Endothelial cell of umbilical vein (primary cell): ENCODE data around the gene CRYBG2.

ENCODE experiments used
- CTCF ChIP-seq, 2 donors: IDR thresholded peaks; 1 replicate in 1 of 2; 2 replicates in 1 of 2; pipeline ENCODE4 v1.5.1; 2011; ENCODE audit warnings: low read length in 2 of 2, mild to moderate bottlenecking in 2 of 2, moderate library complexity in 2 of 2, control low read depth in 1 of 2, inconsistent platforms in 1 of 2, low read depth in 1 of 2; ENCODE audit not compliant: insufficient read depth in 1 of 2; ENCODE audit errors: extremely low read depth in 1 of 2
- EZH2 ChIP-seq: IDR thresholded peaks from 2 replicates; pipeline ENCODE4 v1.6.1; 2012; ENCODE audit warnings: borderline replicate concordance, low read depth, mild to moderate bottlenecking, moderate library complexity, low read length, inconsistent platforms; ENCODE audit not compliant: severe bottlenecking
- MAX ChIP-seq: IDR thresholded peaks from 2 replicates; pipeline ENCODE4 v1.6.1; 2011; ENCODE audit not compliant: insufficient read depth, insufficient read length
- MYC ChIP-seq: IDR thresholded peaks from one replicate; pipeline ENCODE4 v1.6.1; 2011; ENCODE audit warnings: mild to moderate bottlenecking, low read depth, low read length
- POLR2A ChIP-seq: IDR thresholded peaks from 2 replicates; pipeline ENCODE4 v1.6.1; 2012; ENCODE audit warnings: low read depth, mild to moderate bottlenecking, control low read depth, low read length
- POLR2AphosphoS5 ChIP-seq: IDR thresholded peaks from 2 replicates; pipeline ENCODE4 v1.6.1; 2012; ENCODE audit warnings: low read depth, mild to moderate bottlenecking, control low read depth, low read length, moderate library complexity; ENCODE audit not compliant: insufficient read depth

- TF ChIP-seq POLR2AphosphoS5 (no peak), POLR2A (no peak), CTCF (IDR thresholded peaks at IDR 0.05; ENCODE audit: extremely low read depth in 1 of 2, insufficient read depth in 1 of 2, low read depth in 1 of 2, low read length in 2 of 2) (no peak), EZH2 (no peak), MAX (no peak), MYC (no peak)
Measured at GRCh38 chr1:26351590-26352337, 2.2 kb downstream of the CRYBG2 start.
